ENCODE results near the gene NHS.

- TF ChIP-seq CTCF (IDR thresholded peaks at IDR 0.05) = no peak
- TF ChIP-seq POLR2A (IDR thresholded peaks at IDR 0.05) = peak; percentile 26
Observed at GRCh38 chrX:17737710-17737985, 362.6 kb downstream of the NHS start.
